K562 (cell line): ENCODE measurements around the gene ALKBH4. TPM values are rescaled to one million over a fixed set of nuclear protein-coding genes. Genes with fewer than 3 reads are reported as not detected.

Experiments
- BHLHE40 ChIP-seq: IDR thresholded peaks from 2 replicates; pipeline ENCODE4 v1.6.1; 2011; ENCODE audit warnings: low read length, improper control_type of control experiment
- DDX20 ChIP-seq: fragments of 450-650 bp; IDR thresholded peaks from 2 replicates; pipeline ENCODE4 v1.6.1; 2016; ENCODE audit warnings: missing genetic modification characterization, low read depth, mild to moderate bottlenecking, missing compliant biosample characterization, moderate library complexity
- ELF4 ChIP-seq: fragments of 450-650 bp; formaldehyde crosslinking; IDR thresholded peaks from 2 replicates; pipeline ENCODE4 v1.4.0; 2022; ENCODE audit warnings: missing genetic modification characterization
- ETV5 ChIP-seq: sonication (generic); formaldehyde crosslinking; IDR thresholded peaks from 2 replicates; pipeline ENCODE4 v1.4.0; 2020; ENCODE audit warnings: low read depth, mild to moderate bottlenecking, missing genetic modification reagents
- NFATC3 ChIP-seq: fragments of 450-650 bp; IDR thresholded peaks from 2 replicates; pipeline ENCODE4 v1.6.1; 2017; ENCODE audit warnings: mild to moderate bottlenecking
- NONO ChIP-seq, 2 experiments: fragments of 200-400 bp in 1 of 2; fragments of 450-650 bp in 1 of 2; formaldehyde crosslinking in 1 of 2; IDR thresholded peaks; 2 replicates each; pipeline ENCODE4 v1.6.1; 2017; ENCODE audit warnings: low read depth in 2 of 2, mild to moderate bottlenecking in 2 of 2, moderate library complexity in 2 of 2, low read length in 1 of 2
- RBM17 ChIP-seq: fragments of 200-400 bp; formaldehyde crosslinking; IDR thresholded peaks from 2 replicates; pipeline ENCODE4 v1.6.1; 2017; ENCODE audit warnings: low read depth, mild to moderate bottlenecking, low read length, borderline replicate concordance
- RBM39 ChIP-seq: fragments of 200-400 bp; formaldehyde crosslinking; optimal IDR thresholded peaks from 2 replicates; pipeline ENCODE3; 2018; ENCODE audit warnings: low read depth, low read length
- TAF9B ChIP-seq: fragments of 450-650 bp; IDR thresholded peaks from 2 replicates; pipeline ENCODE4 v1.6.1; 2018; ENCODE audit warnings: mild to moderate bottlenecking; ENCODE audit not compliant: partially characterized antibody
- TOE1 ChIP-seq, 2 experiments: fragments of 450-650 bp in 1 of 2; sonication (generic) in 1 of 2; formaldehyde crosslinking in 1 of 2; IDR thresholded peaks; 2 replicates each; pipeline versions ENCODE4 v1.7.1 to v1.8.0; 2016 to 2022; ENCODE audit warnings: borderline replicate concordance in 2 of 2, mild to moderate bottlenecking in 2 of 2, antibody characterized with exemption in 1 of 2, inconsistent platforms in 1 of 2, low read depth in 1 of 2, missing genetic modification reagents in 1 of 2, moderate library complexity in 1 of 2
- YY1 ChIP-seq, 3 experiments: IDR thresholded peaks; 2 replicates each; pipeline ENCODE4 v1.6.1; 2011; ENCODE audit warnings: low read length in 2 of 3, mild to moderate bottlenecking in 2 of 3, moderate library complexity in 2 of 3, borderline replicate concordance in 1 of 3, control low read depth in 1 of 3, low read depth in 1 of 3; ENCODE audit not compliant: insufficient read depth in 3 of 3, insufficient replicate concordance in 2 of 3, control insufficient read depth in 1 of 3, insufficient read length in 1 of 3; ENCODE audit errors: extremely low read depth in 1 of 3
- ZNF140 ChIP-seq: fragments of 250-450 bp; sonication (Bioruptor Pico); IDR thresholded peaks from 2 replicates; pipeline ENCODE4 v1.8.0; 2021; ENCODE audit warnings: moderate library complexity, mild to moderate bottlenecking, inconsistent platforms
- polyA plus RNA-seq, 8 experiments: library from polyadenylated mRNA; depleted of rRNA in 4 of 8; stranded (reverse) in 5 of 8; unstranded in 3 of 8; fragments of >200 nt; fragmentation: Nextera tagmentation in 2 of 8; fragmentation: Illumina TruSeq in 1 of 8; extraction: Ambion mirVana in 2 of 8; extraction: Trizol in 1 of 8; gene quantifications; 2 replicates each; pipeline versions ENCODE4 v1.2.1 to v1.2.3, GENCODE V29; 2011 to 2014; ENCODE audit warnings: inconsistent platforms in 1 of 8, missing spikeins in 1 of 8
- total RNA-seq, 7 experiments: library from RNA; depleted of rRNA in 6 of 7; stranded (reverse); fragments of >200 nt in 6 of 7; fragmentation: Illumina TruSeq in 2 of 7; extraction: Trizol in 2 of 7; gene quantifications; 2 replicates each; pipeline versions ENCODE4 v1.2.1 to v1.2.3, GENCODE V29; 2011 to 2021; ENCODE audit warnings: low replicate concordance in 1 of 7
- TF ChIP-seq, protein P1 (sequence below): fragments of 450-650 bp; formaldehyde crosslinking; IDR thresholded peaks from 2 replicates; pipeline ENCODE4 v1.4.0; 2020; ENCODE audit warnings: mild to moderate bottlenecking, mixed read lengths
- TF ChIP-seq, protein P2 (sequence below), 2 experiments: IDR thresholded peaks; 2 replicates each; pipeline ENCODE4 v1.6.1; 2011; ENCODE audit warnings: borderline replicate concordance in 1 of 2, control low read depth in 1 of 2, low read depth in 1 of 2, low read length in 1 of 2, mild to moderate bottlenecking in 1 of 2, mixed read lengths in 1 of 2, moderate library complexity in 1 of 2; ENCODE audit not compliant: insufficient read depth in 1 of 2, insufficient read length in 1 of 2, poor library complexity in 1 of 2, severe bottlenecking in 1 of 2; ENCODE audit errors: extremely low read depth in 1 of 2
- TF ChIP-seq, protein P3 (sequence below), 2 experiments: fragments of 450-650 bp; conservative IDR thresholded peaks; 2 replicates each; pipeline ENCODE4 v1.6.1; 2017; ENCODE audit warnings: mild to moderate bottlenecking in 2 of 2, moderate library complexity in 2 of 2

ALKBH4 gene
- total and polyA plus RNA-seq, 9 of the 15 experiments (the other 6 are each of a cell fraction or from before 2014, with no cell fraction given): 4.6 to 21.4 (median 11.8) TPM

DNA sequence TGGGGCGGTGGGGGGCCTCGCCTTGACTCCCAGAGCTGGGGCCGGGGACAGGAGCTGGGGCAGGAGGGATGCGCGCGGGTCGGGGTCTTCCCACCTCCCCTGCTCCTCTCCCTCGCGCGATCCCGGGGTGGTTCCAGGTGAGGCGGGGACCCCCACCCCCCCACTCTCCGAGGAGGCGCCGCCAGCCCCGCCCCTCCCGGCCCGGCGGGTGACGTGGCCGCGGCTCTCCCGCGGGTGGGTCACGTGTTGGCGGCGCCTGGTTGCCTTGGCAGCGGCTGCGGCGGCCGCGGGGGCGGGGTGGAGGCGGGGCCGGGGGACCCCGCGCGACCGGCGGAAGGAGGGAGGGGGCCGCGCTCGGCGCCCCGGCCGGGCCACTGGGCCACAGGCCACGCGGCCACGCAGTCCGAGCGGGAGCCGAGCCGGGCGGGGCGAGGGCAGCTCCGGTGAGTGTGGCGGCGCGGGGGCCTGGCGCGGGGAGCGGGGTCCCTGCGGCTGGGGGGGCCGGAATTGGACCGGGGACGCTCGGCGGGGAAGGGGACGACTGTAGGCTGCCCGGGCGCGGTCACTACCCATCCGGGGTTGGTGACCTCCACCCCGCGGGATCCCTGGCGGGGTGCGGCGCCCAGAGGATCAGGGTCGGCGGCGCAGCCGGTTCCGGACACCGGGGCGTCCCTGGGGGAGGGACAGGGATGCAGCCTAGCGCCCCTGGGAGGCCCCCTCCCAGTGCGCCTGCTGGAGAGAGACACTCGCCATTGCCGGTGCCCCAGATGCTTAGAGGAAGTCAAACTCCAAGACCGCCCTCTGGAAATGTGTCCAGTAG, 31.2 kb downstream of the ALKBH4 start, which contains the start of gene ORAI2 (continued):
- TF ChIP-seq, protein P1, sequence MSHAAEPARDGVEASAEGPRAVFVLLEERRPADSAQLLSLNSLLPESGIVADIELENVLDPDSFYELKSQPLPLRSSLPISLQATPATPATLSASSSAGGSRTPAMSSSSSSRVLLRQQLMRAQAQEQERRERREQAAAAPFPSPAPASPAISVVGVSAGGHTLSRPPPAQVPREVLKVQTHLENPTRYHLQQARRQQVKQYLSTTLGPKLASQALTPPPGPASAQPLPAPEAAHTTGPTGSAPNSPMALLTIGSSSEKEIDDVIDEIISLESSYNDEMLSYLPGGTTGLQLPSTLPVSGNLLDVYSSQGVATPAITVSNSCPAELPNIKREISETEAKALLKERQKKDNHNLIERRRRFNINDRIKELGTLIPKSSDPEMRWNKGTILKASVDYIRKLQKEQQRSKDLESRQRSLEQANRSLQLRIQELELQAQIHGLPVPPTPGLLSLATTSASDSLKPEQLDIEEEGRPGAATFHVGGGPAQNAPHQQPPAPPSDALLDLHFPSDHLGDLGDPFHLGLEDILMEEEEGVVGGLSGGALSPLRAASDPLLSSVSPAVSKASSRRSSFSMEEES: peak; percentile 48; the same call in 1 of the 2 replicates
- TF ChIP-seq NFATC3: no peak
- TF ChIP-seq TOE1 (IDR thresholded peaks at IDR 0.05; ENCODE audit: borderline replicate concordance): peak; percentile 56; the same call in 1 of the 2 replicates
- TF ChIP-seq TOE1 (CRISPR knock-in tag; IDR thresholded peaks at IDR 0.05; ENCODE audit: borderline replicate concordance, low read depth): no peak
- TF ChIP-seq NONO (IDR thresholded peaks at IDR 0.05; ENCODE audit: low read depth in 2 of 2, low read length in 1 of 2): peak in 1 of 2 experiments; percentile 69; a peak in 1 of 4 replicates
- TF ChIP-seq RBM39: no peak
- TF ChIP-seq RBM17: no peak
- TF ChIP-seq ELF4 (CRISPR knock-in tag): no peak
- TF ChIP-seq ZNF140 (CRISPR knock-in tag): no peak
- peak in 2 of 3 experiments; percentile 13 to 23 for TF ChIP-seq YY1 (IDR thresholded peaks at IDR 0.05; ENCODE audit: borderline replicate concordance in 1 of 3, control insufficient read depth in 1 of 3, extremely low read depth in 1 of 3, insufficient read depth in 3 of 3, insufficient read length in 1 of 3, insufficient replicate concordance in 2 of 3, low read depth in 1 of 3, low read length in 2 of 3)
- TF ChIP-seq, protein P2, sequence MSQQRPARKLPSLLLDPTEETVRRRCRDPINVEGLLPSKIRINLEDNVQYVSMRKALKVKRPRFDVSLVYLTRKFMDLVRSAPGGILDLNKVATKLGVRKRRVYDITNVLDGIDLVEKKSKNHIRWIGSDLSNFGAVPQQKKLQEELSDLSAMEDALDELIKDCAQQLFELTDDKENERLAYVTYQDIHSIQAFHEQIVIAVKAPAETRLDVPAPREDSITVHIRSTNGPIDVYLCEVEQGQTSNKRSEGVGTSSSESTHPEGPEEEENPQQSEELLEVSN (IDR thresholded peaks at IDR 0.05; ENCODE audit: borderline replicate concordance in 1 of 2, extremely low read depth in 1 of 2, insufficient read depth in 1 of 2, insufficient read length in 1 of 2, low read depth in 1 of 2, low read length in 1 of 2, poor library complexity in 1 of 2, severe bottlenecking in 1 of 2): peak; percentile 74
- peak; percentile 91 for TF ChIP-seq BHLHE40
- TF ChIP-seq TAF9B: no peak
- TF ChIP-seq, protein P3, sequence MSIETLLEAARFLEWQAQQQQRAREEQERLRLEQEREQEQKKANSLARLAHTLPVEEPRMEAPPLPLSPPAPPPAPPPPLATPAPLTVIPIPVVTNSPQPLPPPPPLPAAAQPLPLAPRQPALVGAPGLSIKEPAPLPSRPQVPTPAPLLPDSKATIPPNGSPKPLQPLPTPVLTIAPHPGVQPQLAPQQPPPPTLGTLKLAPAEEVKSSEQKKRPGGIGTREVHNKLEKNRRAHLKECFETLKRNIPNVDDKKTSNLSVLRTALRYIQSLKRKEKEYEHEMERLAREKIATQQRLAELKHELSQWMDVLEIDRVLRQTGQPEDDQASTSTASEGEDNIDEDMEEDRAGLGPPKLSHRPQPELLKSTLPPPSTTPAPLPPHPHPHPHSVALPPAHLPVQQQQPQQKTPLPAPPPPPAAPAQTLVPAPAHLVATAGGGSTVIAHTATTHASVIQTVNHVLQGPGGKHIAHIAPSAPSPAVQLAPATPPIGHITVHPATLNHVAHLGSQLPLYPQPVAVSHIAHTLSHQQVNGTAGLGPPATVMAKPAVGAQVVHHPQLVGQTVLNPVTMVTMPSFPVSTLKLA (conservative IDR thresholded peaks at IDR 0.05): peak in 1 of 2 experiments; percentile 53; a peak in 2 of 4 replicates
- no peak for TF ChIP-seq DDX20 (tag)
- peak; percentile 31; the same call in 1 of the 2 replicates for TF ChIP-seq ETV5 (CRISPR knock-in tag)
